ENCODE measurements around the gene SNX20.

SNX20 gene

DNA sequence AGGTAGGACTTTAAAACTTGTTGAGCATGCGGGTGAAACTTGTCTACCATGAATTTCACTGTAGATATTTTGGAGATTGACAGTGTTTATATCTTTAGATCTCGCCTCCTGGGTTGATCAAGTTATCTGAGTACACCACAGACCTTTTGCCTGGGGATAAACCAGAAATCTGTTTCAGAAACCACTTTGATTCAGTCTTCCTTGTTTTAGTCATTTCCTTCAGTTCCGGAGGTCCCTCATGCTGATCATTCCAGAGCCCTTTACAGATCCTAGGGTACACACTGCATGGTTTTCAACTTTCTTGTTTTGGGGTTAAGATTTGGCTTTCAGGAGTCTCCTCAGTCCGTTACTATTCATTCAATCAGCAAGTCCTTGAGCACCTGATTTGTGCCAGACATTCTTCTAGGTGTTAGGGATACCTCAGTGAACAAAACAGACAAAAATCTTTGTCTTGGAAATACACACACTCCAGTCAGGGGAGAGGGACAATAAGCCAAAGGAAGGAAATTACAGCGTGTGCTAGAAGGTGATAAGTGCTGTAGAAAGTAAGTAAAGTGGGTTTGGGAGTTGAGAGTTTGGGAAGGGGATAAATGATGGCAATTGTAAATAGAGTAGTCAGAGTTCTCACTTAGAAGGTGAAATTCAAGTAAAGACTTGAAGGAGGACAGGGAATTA, 24.5 kb upstream of the SNX20 start:
- Histone ChIP-seq H3K27me3 (ENCODE audit: control insufficient read depth in 2 of 2, insufficient read depth in 2 of 2, low read length in 2 of 2) (no peaks in the 10 kb centered on the region), H3K4me3 (ENCODE audit: low read length in 2 of 2) (no peak overlapping the region), H3K9ac (ENCODE audit: low read depth in 1 of 2, low read length in 2 of 2) (no peak overlapping the region), H3K4me1 (ENCODE audit: control insufficient read depth in 2 of 2, insufficient read depth in 2 of 2, low read length in 2 of 2) (peaks cover 0 to 8% of the 10 kb centered on the region in 2 donors), H3K9me3 (ENCODE audit: control insufficient read depth in 2 of 2, low read length in 2 of 2) (peaks cover 2 to 8% of the 10 kb centered on the region in 2 donors), H3K36me3 (ENCODE audit: control insufficient read depth in 2 of 2, insufficient read depth in 2 of 2, low read length in 2 of 2) (no peaks in the 10 kb centered on the region), H3K27ac (ENCODE audit: low read depth in 2 of 2, low read length in 2 of 2) (no peak overlapping the region)

DNA sequence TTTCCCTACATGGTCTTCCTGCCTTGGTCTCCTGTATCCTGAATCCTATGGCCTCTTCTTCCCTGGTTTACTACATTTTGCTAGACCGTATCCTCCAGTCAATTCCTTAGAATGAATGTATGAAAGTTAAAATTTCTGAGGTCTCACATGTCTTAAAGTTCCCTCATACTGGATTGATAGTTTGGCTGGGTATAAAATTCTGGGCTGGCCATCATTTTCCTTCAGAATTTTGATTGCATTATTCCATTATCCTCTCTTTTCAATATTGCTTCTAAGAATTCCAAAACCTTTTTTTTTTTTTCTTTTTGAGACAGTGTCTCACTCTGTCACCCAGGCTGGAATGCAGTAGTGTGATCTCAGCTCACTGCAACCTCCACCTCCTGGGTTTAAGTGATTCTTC, 23.1 kb upstream of the SNX20 start:
- Histone ChIP-seq H3K9ac (ENCODE audit: low read depth in 1 of 2, low read length in 2 of 2) (no peak overlapping the region), H3K36me3 (ENCODE audit: control insufficient read depth in 2 of 2, insufficient read depth in 2 of 2, low read length in 2 of 2) (no peaks in the 10 kb centered on the region), H3K4me3 (ENCODE audit: low read length in 2 of 2) (no peak overlapping the region), H3K27me3 (ENCODE audit: control insufficient read depth in 2 of 2, insufficient read depth in 2 of 2, low read length in 2 of 2) (no peaks in the 10 kb centered on the region), H3K4me1 (ENCODE audit: control insufficient read depth in 2 of 2, insufficient read depth in 2 of 2, low read length in 2 of 2) (peaks cover 0 to 6% of the 10 kb centered on the region in 2 donors), H3K9me3 (ENCODE audit: control insufficient read depth in 2 of 2, low read length in 2 of 2) (peaks cover 2 to 8% of the 10 kb centered on the region in 2 donors), H3K27ac (ENCODE audit: low read depth in 2 of 2, low read length in 2 of 2) (no peak overlapping the region)

DNA sequence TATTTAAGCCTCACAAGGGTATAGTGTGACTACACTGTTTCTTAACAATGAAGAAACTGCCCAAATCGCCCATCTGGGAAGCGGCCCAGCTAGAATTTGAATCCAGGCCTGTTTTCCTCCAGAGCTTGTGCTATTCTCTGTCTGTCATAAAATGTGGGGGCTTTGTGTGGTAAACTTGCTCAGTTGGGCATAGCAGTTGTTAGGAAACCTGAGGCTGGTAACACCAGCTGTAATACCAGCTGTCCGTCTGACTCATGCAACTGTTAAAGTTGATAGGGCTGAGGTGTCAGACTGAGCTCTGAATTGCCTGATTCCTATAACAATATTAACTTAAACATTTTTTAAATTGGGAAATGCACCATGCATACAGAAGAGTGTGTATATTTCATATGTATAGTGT, 21.6 kb upstream of the SNX20 start:
- Histone ChIP-seq H3K4me3 (ENCODE audit: low read length in 2 of 2) (no peak overlapping the region), H3K9ac (ENCODE audit: low read depth in 1 of 2, low read length in 2 of 2) (no peak overlapping the region), H3K36me3 (ENCODE audit: control insufficient read depth in 2 of 2, insufficient read depth in 2 of 2, low read length in 2 of 2) (no peaks in the 10 kb centered on the region), H3K4me1 (ENCODE audit: control insufficient read depth in 2 of 2, insufficient read depth in 2 of 2, low read length in 2 of 2) (peaks cover 1 to 4% of the 10 kb centered on the region in 2 donors), H3K27ac (ENCODE audit: low read depth in 2 of 2, low read length in 2 of 2) (no peak overlapping the region), H3K27me3 (ENCODE audit: control insufficient read depth in 2 of 2, insufficient read depth in 2 of 2, low read length in 2 of 2) (no peaks in the 10 kb centered on the region), H3K9me3 (ENCODE audit: control insufficient read depth in 2 of 2, low read length in 2 of 2) (peaks cover 2 to 8% of the 10 kb centered on the region in 2 donors)

DNA sequence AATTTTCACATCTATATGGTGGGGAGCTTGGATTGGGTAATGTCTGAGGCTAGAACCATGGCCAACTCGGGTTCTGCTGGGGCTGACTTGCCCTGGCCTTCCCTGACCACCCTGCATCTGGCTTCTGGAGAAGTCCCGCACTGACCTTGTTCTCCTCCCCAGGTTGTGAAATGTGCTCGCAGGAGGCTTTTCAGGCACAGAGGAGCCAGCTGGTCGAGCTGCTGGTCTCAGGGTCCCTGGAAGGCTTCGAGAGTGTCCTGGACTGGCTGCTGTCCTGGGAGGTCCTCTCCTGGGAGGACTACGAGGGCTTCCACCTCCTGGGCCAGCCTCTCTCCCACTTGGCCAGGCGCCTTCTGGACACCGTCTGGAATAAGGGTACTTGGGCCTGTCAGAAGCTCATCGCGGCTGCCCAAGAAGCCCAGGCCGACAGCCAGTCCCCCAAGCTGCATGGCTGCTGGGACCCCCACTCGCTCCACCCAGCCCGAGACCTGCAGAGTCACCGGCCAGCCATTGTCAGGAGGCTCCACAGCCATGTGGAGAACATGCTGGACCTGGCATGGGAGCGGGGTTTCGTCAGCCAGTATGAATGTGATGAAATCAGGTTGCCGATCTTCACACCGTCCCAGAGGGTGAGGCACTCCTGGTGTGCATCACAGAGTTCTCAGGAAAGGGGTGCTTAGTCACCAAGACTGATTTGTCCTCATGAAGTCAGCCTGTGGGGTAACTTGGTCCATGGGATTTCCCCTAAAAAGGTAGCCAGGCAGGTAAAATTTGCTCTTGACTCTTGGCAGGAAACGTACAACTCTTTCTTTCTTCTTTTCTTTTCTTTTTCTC, 18.4 kb upstream of the SNX20 start:
- Histone ChIP-seq H3K27me3 (ENCODE audit: control insufficient read depth in 2 of 2, insufficient read depth in 2 of 2, low read length in 2 of 2) (no peaks in the 10 kb centered on the region), H3K4me3 (ENCODE audit: low read length in 2 of 2) (no peak overlapping the region), H3K4me1 (ENCODE audit: control insufficient read depth in 2 of 2, insufficient read depth in 2 of 2, low read length in 2 of 2) (peaks cover 20 to 26% of the 10 kb centered on the region in 2 donors), H3K27ac (ENCODE audit: low read depth in 2 of 2, low read length in 2 of 2) (no peak overlapping the region), H3K9me3 (ENCODE audit: control insufficient read depth in 2 of 2, low read length in 2 of 2) (peaks cover 2 to 8% of the 10 kb centered on the region in 2 donors), H3K36me3 (ENCODE audit: control insufficient read depth in 2 of 2, insufficient read depth in 2 of 2, low read length in 2 of 2) (no peaks in the 10 kb centered on the region), H3K9ac (ENCODE audit: low read depth in 1 of 2, low read length in 2 of 2) (no peak overlapping the region)

DNA sequence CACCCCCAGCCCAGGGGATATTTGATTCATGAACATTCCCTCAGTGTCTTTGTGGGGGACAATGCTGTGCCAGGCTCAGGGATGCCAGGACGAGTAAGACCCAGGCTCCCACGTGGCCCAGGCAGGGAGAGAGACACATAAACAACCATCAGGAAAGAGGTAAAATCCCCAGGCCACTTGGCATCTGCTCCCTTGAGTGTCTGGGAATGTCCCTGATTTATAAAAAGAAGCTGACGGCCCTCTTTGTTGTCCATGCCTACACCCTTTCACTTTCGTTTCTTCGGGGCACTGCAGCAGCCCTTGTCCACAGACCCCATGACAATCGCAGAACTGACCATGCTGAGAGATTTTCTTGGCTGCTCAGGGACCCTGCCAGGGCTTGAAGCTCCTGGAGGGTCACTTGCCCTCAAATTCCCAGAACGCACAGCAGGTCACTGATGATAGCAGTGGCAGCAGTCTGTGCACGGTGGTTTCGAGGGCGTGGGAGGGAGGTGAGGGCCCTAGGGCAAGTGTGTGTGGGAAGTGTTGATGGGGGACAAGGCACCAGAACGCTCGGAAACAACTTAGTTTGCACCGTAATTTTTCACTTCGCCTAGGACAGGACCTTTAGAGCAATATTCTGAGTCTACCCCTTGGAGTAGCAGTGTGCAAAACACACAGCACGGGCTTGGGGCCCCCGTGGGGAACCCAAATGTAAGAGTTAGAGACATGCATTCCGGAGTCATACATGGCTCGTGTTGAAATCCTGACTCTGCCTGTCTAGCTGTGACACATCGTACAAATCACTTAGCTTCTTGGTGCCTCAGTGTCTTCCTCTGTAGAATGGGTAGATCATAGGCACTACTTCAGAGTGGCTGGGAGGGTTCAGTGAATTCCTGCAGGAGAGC, 17.0 kb upstream of the SNX20 start:
- peak overlapping the region; percentile 60 to 69 for H3K4me3 ChIP-seq (ENCODE audit: low read length in 2 of 2)

DNA sequence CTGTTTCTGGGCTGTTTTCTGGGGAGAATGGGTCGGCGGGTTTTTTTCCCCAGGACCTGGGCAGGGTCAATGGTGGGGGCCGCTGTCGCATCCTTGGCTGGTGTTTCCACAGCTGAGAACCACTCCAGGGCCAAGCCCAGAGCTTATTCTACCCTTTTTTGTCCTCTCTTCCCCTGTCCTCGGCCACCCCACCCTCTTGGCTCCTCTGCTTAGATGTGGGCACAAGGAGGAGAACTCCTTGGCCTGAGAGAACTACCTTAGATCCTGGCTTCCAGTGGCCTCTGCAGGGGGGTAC, 16.3 kb upstream of the SNX20 start:
- no peaks in the 10 kb centered on the region for H3K36me3 ChIP-seq (ENCODE audit: control insufficient read depth in 2 of 2, insufficient read depth in 2 of 2, low read length in 2 of 2)
- peaks cover 25 to 33% of the 10 kb centered on the region in 2 donors for H3K4me1 ChIP-seq (ENCODE audit: control insufficient read depth in 2 of 2, insufficient read depth in 2 of 2, low read length in 2 of 2)
- H3K9me3 ChIP-seq (ENCODE audit: control insufficient read depth in 2 of 2, low read length in 2 of 2): no peaks in the 10 kb centered on the region
- H3K9ac ChIP-seq (ENCODE audit: low read depth in 1 of 2, low read length in 2 of 2): peak overlapping the region; percentile 58
- H3K27ac ChIP-seq (ENCODE audit: low read depth in 2 of 2, low read length in 2 of 2): peak overlapping the region; percentile 36 to 77
- H3K4me3 ChIP-seq (ENCODE audit: low read length in 2 of 2): peak overlapping the region; percentile 60 to 69
- H3K27me3 ChIP-seq (ENCODE audit: control insufficient read depth in 2 of 2, insufficient read depth in 2 of 2, low read length in 2 of 2): no peaks in the 10 kb centered on the region

More for the DNA sequence above, 17.0 kb upstream of the SNX20 start:
- H3K27me3 ChIP-seq (ENCODE audit: control insufficient read depth in 2 of 2, insufficient read depth in 2 of 2, low read length in 2 of 2): no peaks in the 10 kb centered on the region
- peak overlapping the region; percentile 58 for H3K9ac ChIP-seq (ENCODE audit: low read depth in 1 of 2, low read length in 2 of 2)
- no peaks in the 10 kb centered on the region for H3K36me3 ChIP-seq (ENCODE audit: control insufficient read depth in 2 of 2, insufficient read depth in 2 of 2, low read length in 2 of 2)
- H3K9me3 ChIP-seq (ENCODE audit: control insufficient read depth in 2 of 2, low read length in 2 of 2): no peaks in the 10 kb centered on the region
- peaks cover 21 to 33% of the 10 kb centered on the region in 2 donors for H3K4me1 ChIP-seq (ENCODE audit: control insufficient read depth in 2 of 2, insufficient read depth in 2 of 2, low read length in 2 of 2)
- H3K27ac ChIP-seq (ENCODE audit: low read depth in 2 of 2, low read length in 2 of 2): peak overlapping the region; percentile 36 to 77

DNA sequence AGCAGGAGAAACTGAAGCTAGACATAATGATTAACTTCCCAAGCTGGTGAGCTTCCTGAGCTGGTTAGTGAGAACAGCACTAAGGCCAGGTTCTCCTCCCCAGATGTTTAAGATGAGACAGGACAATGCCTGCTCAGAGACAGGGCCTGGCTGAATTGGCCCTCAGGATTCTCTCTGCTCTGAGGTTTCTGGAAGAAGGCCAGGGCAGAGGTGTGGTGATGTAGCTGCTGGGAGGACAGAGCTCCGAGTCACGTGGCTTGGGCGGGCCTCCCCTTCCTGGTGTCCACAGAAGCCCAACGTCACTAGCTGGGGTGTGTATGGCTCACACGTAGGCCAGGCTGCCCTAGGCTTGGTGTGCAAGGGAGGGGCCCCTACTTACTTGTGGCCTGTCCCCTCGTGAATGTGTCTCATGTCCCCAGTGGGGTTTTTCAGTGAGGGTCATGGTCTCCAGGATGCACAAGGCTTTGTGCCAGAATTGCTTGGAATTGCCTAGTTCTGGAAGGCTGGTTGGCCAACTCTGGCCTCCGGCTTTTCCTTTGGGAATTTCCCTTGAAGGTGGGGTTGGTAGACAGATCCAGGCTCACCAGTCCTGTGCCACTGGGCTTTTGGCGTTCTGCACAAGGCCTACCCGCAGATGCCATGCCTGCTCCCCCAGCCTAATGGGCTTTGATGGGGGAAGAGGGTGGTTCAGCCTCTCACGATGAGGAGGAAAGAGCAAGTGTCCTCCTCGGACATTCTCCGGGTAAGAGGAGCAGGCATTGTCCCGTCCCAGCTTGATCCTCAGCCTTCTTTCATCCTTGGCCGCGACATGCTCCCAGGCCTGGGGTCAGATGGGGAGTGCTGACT, 15.7 kb upstream of the SNX20 start:
- H3K36me3 ChIP-seq (ENCODE audit: control insufficient read depth in 2 of 2, insufficient read depth in 2 of 2, low read length in 2 of 2): no peaks in the 10 kb centered on the region
- H3K27me3 ChIP-seq (ENCODE audit: control insufficient read depth in 2 of 2, insufficient read depth in 2 of 2, low read length in 2 of 2): no peaks in the 10 kb centered on the region
- H3K4me1 ChIP-seq (ENCODE audit: control insufficient read depth in 2 of 2, insufficient read depth in 2 of 2, low read length in 2 of 2): peaks cover 25 to 33% of the 10 kb centered on the region in 2 donors
- peak overlapping the region; percentile 32 to 45 for H3K9ac ChIP-seq (ENCODE audit: low read depth in 1 of 2, low read length in 2 of 2)
- H3K27ac ChIP-seq (ENCODE audit: low read depth in 2 of 2, low read length in 2 of 2): peak overlapping the region; percentile 36 to 77
- no peaks in the 10 kb centered on the region for H3K9me3 ChIP-seq (ENCODE audit: control insufficient read depth in 2 of 2, low read length in 2 of 2)
- H3K4me3 ChIP-seq (ENCODE audit: low read length in 2 of 2): peak overlapping the region in 1 of 2 donors; percentile 13

DNA sequence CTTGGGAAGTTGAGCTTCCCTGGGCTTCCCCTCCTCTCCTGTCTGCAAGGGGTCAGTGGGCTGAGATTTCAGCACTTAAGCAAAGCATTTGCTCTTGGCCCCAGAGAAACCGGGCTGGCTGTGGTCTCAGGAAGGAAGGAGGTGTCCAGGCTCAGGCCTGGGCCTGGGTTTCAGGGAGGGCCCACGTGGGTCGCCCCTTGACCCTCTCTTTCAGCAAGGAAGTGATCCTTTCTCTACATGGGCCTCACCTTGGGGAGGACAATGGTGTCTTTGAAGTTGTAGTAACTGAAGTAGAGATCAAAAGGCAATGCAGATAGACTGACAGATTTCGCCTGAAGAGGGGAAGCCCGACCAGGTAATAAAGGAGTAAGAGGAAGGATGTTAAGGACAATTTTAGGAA, 15.0 kb upstream of the SNX20 start:
- Histone ChIP-seq H3K9me3 (ENCODE audit: control insufficient read depth in 2 of 2, low read length in 2 of 2) (no peaks in the 10 kb centered on the region), H3K27me3 (ENCODE audit: control insufficient read depth in 2 of 2, insufficient read depth in 2 of 2, low read length in 2 of 2) (no peaks in the 10 kb centered on the region), H3K4me3 (ENCODE audit: low read length in 2 of 2) (peak overlapping the region in 1 of 2 donors; percentile 13), H3K9ac (ENCODE audit: low read depth in 1 of 2, low read length in 2 of 2) (peak overlapping the region; percentile 32 to 45), H3K27ac (ENCODE audit: low read depth in 2 of 2, low read length in 2 of 2) (peak overlapping the region; percentile 3 to 77), H3K4me1 (ENCODE audit: control insufficient read depth in 2 of 2, insufficient read depth in 2 of 2, low read length in 2 of 2) (peaks cover 25 to 33% of the 10 kb centered on the region in 2 donors), H3K36me3 (ENCODE audit: control insufficient read depth in 2 of 2, insufficient read depth in 2 of 2, low read length in 2 of 2) (no peaks in the 10 kb centered on the region)

Measured in mucosa of rectum (tissue), 2 donors.